Duodenal mucosa (tissue), 2 donors: Measurements from ENCODE around the gene CEP97.
"Not testable (repeated sequence)": the region's sequence is repeated elsewhere in the genome, so short reads cannot be mapped to it uniquely, and the experiment has no call there.

Source experiments
- H3K27ac ChIP-seq: one replicate; pipeline ENCODE4 v1.7.0; 2013; ENCODE audit warnings: low read depth, low read length
- H3K27me3 ChIP-seq, 2 donors: one replicate each; pipeline ENCODE4 v1.7.0; 2013; ENCODE audit warnings: low read length in 2 of 2, control low read depth in 1 of 2; ENCODE audit not compliant: insufficient read depth in 2 of 2, control insufficient read depth in 1 of 2
- H3K36me3 ChIP-seq, 2 donors: one replicate each; pipeline ENCODE4 v1.7.0; 2013; ENCODE audit warnings: low read length in 2 of 2, control low read depth in 1 of 2; ENCODE audit not compliant: insufficient read depth in 2 of 2, control insufficient read depth in 1 of 2
- H3K4me1 ChIP-seq, 2 donors: one replicate each; pipeline ENCODE4 v1.7.0; 2013; ENCODE audit warnings: low read length in 2 of 2, control low read depth in 1 of 2; ENCODE audit not compliant: insufficient read depth in 2 of 2, control insufficient read depth in 1 of 2
- H3K4me3 ChIP-seq, 2 donors: one replicate each; pipeline ENCODE4 v1.7.0; 2013; ENCODE audit warnings: low read length in 2 of 2, low read depth in 1 of 2
- H3K9ac ChIP-seq, 2 donors: one replicate each; pipeline ENCODE4 v1.7.0; 2013; ENCODE audit warnings: low read length in 2 of 2, low read depth in 1 of 2
- H3K9me3 ChIP-seq, 2 donors: one replicate each; pipeline ENCODE4 v1.7.0; 2013; ENCODE audit warnings: low read length in 2 of 2, control low read depth in 1 of 2; ENCODE audit not compliant: control insufficient read depth in 1 of 2

Gene CEP97

DNA sequence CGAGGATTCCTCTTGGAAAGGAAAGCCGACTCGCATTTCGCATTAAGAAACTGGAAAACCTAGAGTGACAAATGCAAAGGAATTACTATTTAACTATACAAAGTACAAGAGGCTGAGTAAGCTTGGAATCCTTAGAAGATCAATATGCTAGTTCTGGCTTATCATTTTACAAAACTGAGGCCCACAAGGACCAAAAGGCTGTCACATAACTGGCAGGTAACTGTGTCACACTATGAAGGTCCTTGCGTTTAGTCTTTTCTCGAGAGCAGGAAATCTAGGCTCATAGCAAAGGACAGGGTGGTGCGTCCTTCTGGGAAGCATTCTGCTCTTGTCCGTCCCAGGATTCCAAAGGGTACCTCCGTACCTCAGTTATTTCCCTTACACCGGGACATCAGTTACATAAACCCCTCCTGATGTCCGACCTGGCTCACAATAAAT lies 38.5 kb upstream of the CEP97 start:
- peak overlapping the region; percentile 85 for H3K27ac ChIP-seq
- H3K9ac ChIP-seq, result peak overlapping the region; percentile 98 to 99
- no peaks in the 10 kb centered on the region for H3K27me3 ChIP-seq
- H3K4me3 ChIP-seq, result peak overlapping the region; percentile 94 to 99
- peaks cover 18 to 41% of the 10 kb centered on the region in 2 donors for H3K36me3 ChIP-seq
- H3K4me1 ChIP-seq, result peaks cover 21 to 28% of the 10 kb centered on the region in 2 donors
- H3K9me3 ChIP-seq, result no peaks in the 10 kb centered on the region

DNA sequence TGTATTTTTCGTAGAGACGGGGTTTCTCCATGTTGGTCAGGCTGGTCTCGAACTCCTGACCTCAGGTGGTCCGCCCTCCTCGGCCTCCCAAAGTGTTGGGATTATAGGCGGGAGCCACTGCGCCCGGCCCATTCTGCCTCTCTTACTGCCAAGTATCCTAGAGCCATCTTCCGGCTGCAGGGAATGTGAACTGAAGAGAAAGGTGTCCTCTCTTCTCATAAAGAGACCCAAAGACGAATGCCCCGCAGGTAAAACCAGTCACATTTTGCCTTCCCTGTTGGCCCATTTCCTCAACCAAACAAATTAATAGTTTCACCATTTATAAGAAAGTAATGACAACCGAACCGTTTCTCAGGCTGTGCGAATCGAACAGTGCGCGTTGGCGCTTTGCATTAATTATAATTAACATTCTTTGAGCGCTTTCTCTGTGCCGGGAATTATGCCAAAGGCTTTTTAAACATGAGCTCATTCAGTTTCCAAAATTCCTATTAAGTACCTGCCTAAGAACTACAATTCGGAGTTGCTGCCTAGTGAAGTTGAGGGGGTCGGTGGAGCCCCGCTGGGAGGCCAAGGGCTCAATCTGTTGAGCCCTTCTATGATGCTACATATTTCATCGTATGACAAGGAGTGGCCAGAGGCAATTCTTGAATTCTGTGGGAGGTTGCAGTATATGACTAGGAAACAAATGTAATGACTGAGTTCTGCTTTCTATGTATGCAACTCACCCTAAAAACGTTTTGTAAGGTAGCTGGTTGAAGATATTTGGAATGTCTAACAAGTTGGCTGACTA lies 37.1 kb upstream of the CEP97 start:
- Histone ChIP-seq H3K27ac (no peak overlapping the region), H3K4me1 (peaks cover 21 to 28% of the 10 kb centered on the region in 2 donors), H3K27me3 (no peaks in the 10 kb centered on the region), H3K9ac (peak overlapping the region; percentile 98 to 99), H3K36me3 (peaks cover 7 to 27% of the 10 kb centered on the region in 2 donors), H3K4me3 (peak overlapping the region; percentile 94 to 99), H3K9me3 (no peaks in the 10 kb centered on the region)

DNA sequence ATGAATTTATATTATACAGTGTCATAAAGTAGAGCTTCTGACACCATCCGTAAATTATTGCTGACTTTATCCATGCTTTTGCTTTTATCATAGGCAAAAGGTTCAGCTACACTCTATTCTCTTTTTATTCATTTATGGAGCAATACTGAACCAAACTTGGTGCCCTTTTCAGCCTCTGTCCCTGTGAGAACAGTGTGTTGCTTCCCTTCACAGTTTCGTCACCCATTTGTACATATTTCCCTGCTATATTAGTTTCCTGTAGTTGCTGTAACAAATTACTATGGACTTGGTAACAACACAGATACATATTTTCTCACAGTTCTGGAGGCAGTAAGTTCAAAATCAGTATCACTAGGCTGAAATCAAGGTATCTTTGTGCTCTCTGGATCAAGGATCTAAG lies 35.1 kb upstream of the CEP97 start:
- H3K4me1 ChIP-seq, result peaks cover 18 to 19% of the 10 kb centered on the region in 2 donors
- no peaks in the 10 kb centered on the region for H3K27me3 ChIP-seq
- no peak overlapping the region for H3K9ac ChIP-seq
- H3K9me3 ChIP-seq, result no peaks in the 10 kb centered on the region
- H3K36me3 ChIP-seq, result peaks cover 3 to 9% of the 10 kb centered on the region in 2 donors
- no peak overlapping the region for H3K27ac ChIP-seq
- H3K4me3 ChIP-seq, result no peak overlapping the region

DNA sequence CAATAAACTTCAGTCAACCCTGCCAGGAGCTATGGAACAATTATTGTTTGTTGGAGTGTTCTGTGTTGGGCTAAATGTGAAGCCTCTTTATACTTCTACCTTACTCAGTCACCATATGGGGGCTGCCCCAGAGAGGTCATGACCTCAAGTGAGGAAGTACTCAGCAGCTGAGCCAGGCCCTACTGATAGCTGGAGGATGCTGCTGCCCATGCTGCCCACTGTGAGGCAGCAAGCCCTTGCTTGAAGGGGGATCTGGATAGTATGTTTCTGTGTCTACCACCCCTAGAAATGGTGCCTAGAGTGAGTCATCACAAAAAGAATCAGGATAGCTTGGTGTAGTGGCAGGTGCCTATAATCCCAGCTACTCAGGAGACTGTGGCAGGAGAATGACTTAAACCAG lies 33.4 kb upstream of the CEP97 start:
- Histone ChIP-seq H3K27me3 (no peaks in the 10 kb centered on the region), H3K9me3 (no peaks in the 10 kb centered on the region), H3K36me3 (no peaks in the 10 kb centered on the region), H3K4me3 (no peak overlapping the region), H3K4me1 (peaks cover 3 to 6% of the 10 kb centered on the region in 2 donors), H3K9ac (no peak overlapping the region), H3K27ac (no peak overlapping the region)

DNA sequence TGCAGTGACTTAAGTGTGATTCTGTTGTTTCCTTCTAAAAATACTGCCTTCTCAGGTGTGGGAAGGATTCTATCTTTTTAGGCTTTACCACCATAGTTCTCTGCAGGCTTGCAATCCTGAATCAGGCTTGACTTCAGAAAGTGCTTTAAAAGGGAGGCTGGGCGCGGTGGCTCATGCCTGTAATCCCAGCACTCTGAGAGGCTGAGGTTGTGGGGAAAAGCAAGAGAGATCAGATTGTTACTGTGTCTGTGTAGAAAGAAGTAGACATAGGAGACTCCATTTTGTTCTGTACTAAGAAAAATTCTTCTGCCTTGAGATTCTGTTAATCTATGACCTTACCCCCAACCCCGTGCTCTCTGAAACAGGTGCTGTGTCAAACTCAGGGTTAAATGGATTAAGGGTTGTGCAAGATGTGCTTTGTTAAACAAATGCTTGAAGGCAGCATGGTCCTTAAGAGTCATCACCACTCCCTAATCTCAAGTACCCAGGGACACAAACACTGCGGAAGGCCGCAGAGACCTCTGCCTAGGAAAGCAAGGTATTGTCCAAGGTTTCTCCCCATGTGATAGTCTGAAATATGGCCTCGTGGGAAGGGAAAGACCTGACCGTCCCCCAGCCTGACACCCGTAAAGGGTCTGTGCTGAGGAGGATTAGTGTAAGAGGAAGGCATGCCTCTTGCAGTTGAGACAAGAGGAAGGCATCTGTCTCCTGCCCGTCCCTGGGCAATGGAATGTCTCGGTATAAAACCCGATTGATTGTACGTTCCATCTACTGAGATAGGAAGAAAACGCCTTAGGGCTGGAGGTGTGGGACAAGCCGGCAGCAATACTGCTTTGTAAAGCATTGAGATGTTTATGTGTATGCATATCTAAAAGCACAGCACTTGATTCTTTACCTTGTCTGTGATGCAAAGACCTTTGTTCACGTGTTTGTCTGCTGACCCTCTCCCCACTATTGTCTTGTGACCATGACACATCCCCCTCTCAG lies 32.4 kb upstream of the CEP97 start:
- not testable (repeated sequence) for H3K36me3 ChIP-seq, H3K9ac ChIP-seq, H3K9me3 ChIP-seq, H3K4me1 ChIP-seq, H3K27ac ChIP-seq, H3K27me3 ChIP-seq, H3K4me3 ChIP-seq

DNA sequence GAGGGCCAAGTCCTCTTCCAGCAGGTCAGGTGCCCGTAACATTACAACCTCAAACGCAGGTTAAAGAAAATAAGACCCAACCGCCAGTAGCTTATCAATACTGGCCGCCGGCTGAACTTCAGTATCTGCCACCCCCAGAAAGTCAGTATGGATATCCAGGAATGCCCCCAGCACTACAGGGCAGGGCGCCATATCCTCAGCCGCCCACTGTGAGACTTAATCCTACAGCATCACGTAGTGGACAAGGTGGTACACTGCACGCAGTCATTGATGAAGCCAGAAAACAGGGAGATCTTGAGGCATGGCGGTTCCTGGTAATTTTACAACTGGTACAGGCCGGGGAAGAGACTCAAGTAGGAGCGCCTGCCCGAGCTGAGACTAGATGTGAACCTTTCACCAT lies 30.9 kb upstream of the CEP97 start:
- not testable (repeated sequence) for H3K9ac ChIP-seq, H3K27me3 ChIP-seq, H3K9me3 ChIP-seq, H3K4me3 ChIP-seq, H3K4me1 ChIP-seq, H3K27ac ChIP-seq, H3K36me3 ChIP-seq

DNA sequence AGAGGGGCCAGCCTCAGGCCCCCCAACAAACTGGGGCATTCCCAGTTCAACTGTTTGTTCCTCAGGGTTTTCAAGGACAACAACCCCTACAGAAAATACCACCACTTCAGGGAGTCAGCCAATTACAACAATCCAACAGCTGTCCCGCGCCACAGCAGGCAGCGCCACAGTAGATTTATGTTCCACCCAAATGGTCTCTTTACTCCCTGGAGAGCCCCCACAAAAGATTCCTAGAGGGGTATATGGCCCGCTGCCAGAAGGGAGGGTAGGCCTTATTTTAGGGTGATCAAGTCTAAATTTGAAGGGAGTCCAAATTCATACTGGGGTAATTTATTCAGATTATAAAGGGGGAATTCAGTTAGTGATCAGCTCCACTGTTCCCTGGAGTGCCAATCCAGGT lies 29.6 kb upstream of the CEP97 start:
- H3K36me3 ChIP-seq, H3K9ac ChIP-seq, H3K27ac ChIP-seq, H3K27me3 ChIP-seq, H3K4me3 ChIP-seq, H3K4me1 ChIP-seq, H3K9me3 ChIP-seq: not testable (repeated sequence)

DNA sequence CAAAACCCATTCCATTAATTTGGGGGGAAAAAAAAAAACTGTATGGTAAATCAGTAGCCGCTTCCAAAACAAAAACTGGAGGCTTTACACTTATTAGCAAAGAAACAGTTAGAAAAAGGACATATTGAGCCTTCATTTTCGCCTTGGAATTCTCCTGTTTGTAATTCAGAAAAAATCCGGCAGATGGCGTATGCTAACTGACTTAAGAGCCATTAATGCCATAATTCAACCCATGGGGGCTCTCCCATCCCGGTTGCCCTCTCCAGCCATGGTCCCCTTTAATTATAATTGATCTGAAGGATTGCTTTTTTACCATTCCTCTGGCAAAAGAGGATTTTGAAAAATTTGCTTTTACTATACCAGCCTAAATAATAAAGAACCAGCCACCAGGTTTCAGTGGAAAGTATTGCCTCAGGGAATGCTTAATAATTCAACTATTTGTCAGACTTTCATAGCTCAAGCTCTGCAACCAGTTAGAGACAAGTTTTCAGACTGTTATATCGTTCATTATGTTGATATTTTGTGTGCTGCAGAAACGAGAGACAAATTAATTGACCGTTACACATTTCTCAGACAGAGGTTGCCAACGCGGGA lies 28.5 kb upstream of the CEP97 start:
- Histone ChIP-seq H3K4me1 (no peaks in the 10 kb centered on the region), H3K4me3 (no peak overlapping the region), H3K9me3 (no peaks in the 10 kb centered on the region), H3K9ac (no peak overlapping the region), H3K27ac (no peak overlapping the region), H3K27me3 (no peaks in the 10 kb centered on the region), H3K36me3 (no peaks in the 10 kb centered on the region)

DNA sequence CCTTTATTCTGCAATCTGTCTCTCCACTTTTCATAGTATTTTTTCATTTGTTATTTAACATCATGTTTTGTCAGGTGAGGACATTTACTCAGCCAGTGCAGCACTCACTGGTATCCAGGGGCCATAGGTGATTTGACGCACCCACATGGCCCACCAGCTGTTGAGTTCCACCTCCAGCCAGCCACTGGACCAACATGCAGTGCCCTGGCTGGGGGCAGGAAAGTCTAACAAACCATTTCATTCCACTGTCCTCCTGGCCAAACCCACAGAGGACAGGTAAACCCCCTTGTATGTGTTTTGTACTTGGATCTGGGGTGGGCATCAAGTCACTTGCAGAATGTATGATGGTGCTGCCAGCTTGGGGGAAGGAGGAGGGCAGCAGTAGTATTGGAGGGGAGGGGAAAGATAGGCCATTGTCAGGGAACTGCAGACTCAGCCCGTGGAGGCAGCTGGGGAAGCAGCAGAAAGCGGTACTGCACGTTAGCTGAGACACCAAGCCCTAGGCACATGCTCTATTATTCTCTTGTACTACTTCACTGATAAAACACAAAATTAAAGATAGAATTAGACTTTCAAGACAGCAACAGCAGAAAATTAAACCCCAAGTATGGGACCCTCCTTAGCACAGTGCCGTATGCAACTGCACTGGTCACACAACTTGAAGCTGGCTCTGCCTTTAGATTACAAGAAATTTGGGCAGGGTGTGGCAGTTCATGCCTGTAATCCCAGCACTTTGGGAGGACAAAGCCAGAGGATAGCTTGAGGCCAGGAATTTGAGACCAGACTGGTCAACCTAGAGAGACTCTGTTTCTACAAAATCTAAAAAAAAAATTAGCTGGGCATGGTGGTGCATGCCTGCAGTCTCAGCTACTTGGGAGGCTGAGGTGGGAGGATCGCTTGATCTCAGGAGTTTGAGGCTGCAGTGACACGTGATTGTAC lies 22.4 kb upstream of the CEP97 start:
- H3K9me3 ChIP-seq, result no peaks in the 10 kb centered on the region
- H3K27ac ChIP-seq, result no peak overlapping the region
- no peaks in the 10 kb centered on the region for H3K4me1 ChIP-seq
- H3K4me3 ChIP-seq, result no peak overlapping the region
- no peaks in the 10 kb centered on the region for H3K36me3 ChIP-seq
- H3K27me3 ChIP-seq, result no peaks in the 10 kb centered on the region
- no peak overlapping the region for H3K9ac ChIP-seq
